ENCODE data around the gene ANO10.
"Not testable (repeated sequence)": the region's sequence is repeated elsewhere in the genome, so short reads cannot be mapped to it uniquely, and the experiment has no call there.

Gene ANO10

GRCh38 chr3:43492932-43493331 is 128.9 kb downstream of the ANO10 start:
- H3K4me3 ChIP-seq (ENCODE audit: low read depth, low read length); H3K27ac ChIP-seq (ENCODE audit: extremely low read depth, low read depth, low read length); H3K9me3 ChIP-seq (ENCODE audit: control insufficient read depth, insufficient read depth, low read depth, low read length); POLR2A ChIA-PET; H3K4me1 ChIP-seq (ENCODE audit: control insufficient read depth, insufficient read depth, low read length); H3K36me3 ChIP-seq (ENCODE audit: control insufficient read depth in 2 of 2, insufficient read depth in 1 of 2, low read length in 2 of 2); CTCF ChIA-PET: not testable (repeated sequence)
- peak; percentile 66 for TF ChIP-seq ZNF146 (tag by site-specific recombination; IDR thresholded peaks at IDR 0.05)

DNA sequence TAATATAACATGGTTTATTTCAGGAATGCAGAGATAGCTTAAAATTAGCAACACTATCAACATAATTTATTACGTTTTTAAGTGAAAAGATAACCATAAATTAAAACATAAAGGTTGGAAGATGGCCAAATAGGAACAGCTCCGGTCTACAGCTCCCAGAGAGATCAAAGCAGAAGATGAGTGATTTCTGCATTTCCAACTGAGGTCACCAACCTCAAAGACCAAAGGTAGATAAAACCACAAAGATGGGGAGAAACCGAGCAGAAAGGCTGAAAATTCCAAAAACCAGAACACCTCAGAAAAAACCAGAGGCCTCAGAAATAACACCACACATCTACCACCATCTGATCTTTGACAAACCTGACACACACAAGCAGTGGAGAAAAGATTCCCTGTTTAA is 130.0 kb downstream of the ANO10 start:
- CTCF ChIA-PET: interaction anchor here (1.1 kb wide), 1 partner anchor 11 kb away, joined by 3 read pairs; no protein-coding TSS in a partner anchor
- H3K36me3 ChIP-seq (ENCODE audit: control insufficient read depth in 2 of 2, insufficient read depth in 1 of 2, low read length in 2 of 2); H3K9me3 ChIP-seq (ENCODE audit: control insufficient read depth, insufficient read depth, low read depth, low read length); H3K4me3 ChIP-seq (ENCODE audit: low read depth, low read length); H3K4me1 ChIP-seq (ENCODE audit: control insufficient read depth, insufficient read depth, low read length); H3K27ac ChIP-seq (ENCODE audit: extremely low read depth, low read depth, low read length); POLR2A ChIA-PET: not testable (repeated sequence)

GRCh38 chr3:43490640-43491185 is 131.1 kb downstream of the ANO10 start:
- no peaks in the 10 kb centered on the region for H3K36me3 ChIP-seq (ENCODE audit: control insufficient read depth in 2 of 2, insufficient read depth in 1 of 2, low read length in 2 of 2)
- POLR2A ChIA-PET: no interaction called here
- H3K4me3 ChIP-seq (ENCODE audit: low read depth, low read length): no peak overlapping the region
- H3K4me1 ChIP-seq (ENCODE audit: control insufficient read depth, insufficient read depth, low read length): no peaks in the 10 kb centered on the region
- H3K27ac ChIP-seq (ENCODE audit: extremely low read depth, low read depth, low read length): no peak overlapping the region
- TF ChIP-seq ZNF223 (tag by site-specific recombination; IDR thresholded peaks at IDR 0.05) (no peak), ZNF48 (tag by site-specific recombination; IDR thresholded peaks at IDR 0.05) (no peak), ZNF521 (tag by site-specific recombination; IDR thresholded peaks at IDR 0.05) (no peak), ZNF132 (tag by site-specific recombination; IDR thresholded peaks at IDR 0.05; ENCODE audit: borderline replicate concordance) (no peak), SP7 (tag by site-specific recombination; IDR thresholded peaks at IDR 0.05) (no peak)
- CTCF ChIA-PET: no interaction called here
- no peaks in the 10 kb centered on the region for H3K9me3 ChIP-seq (ENCODE audit: control insufficient read depth, insufficient read depth, low read depth, low read length)

GRCh38 chr3:43489930-43490329 is 131.9 kb downstream of the ANO10 start:
- H3K4me1 ChIP-seq (ENCODE audit: control insufficient read depth, insufficient read depth, low read length): no peaks in the 10 kb centered on the region
- CTCF ChIA-PET: interaction anchor here (0.7 kb wide), 1 partner anchor 528 kb away, joined by 3 read pairs; no protein-coding TSS in a partner anchor
- no peak overlapping the region for H3K4me3 ChIP-seq (ENCODE audit: low read depth, low read length)
- H3K36me3 ChIP-seq (ENCODE audit: control insufficient read depth in 2 of 2, insufficient read depth in 1 of 2, low read length in 2 of 2): no peaks in the 10 kb centered on the region
- POLR2A ChIA-PET: no interaction called here
- H3K27ac ChIP-seq (ENCODE audit: extremely low read depth, low read depth, low read length): no peak overlapping the region
- H3K9me3 ChIP-seq (ENCODE audit: control insufficient read depth, insufficient read depth, low read depth, low read length): no peaks in the 10 kb centered on the region
- TF ChIP-seq KLF9 (tag by site-specific recombination; IDR thresholded peaks at IDR 0.05; ENCODE audit: low read depth): no peak
- TF ChIP-seq ZSCAN16 (tag by site-specific recombination; IDR thresholded peaks at IDR 0.05): no peak
- no peak for TF ChIP-seq ZNF544 (tag by site-specific recombination; IDR thresholded peaks at IDR 0.05)
- TF ChIP-seq, protein P1, sequence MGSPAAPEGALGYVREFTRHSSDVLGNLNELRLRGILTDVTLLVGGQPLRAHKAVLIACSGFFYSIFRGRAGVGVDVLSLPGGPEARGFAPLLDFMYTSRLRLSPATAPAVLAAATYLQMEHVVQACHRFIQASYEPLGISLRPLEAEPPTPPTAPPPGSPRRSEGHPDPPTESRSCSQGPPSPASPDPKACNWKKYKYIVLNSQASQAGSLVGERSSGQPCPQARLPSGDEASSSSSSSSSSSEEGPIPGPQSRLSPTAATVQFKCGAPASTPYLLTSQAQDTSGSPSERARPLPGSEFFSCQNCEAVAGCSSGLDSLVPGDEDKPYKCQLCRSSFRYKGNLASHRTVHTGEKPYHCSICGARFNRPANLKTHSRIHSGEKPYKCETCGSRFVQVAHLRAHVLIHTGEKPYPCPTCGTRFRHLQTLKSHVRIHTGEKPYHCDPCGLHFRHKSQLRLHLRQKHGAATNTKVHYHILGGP (tag by site-specific recombination; IDR thresholded peaks at IDR 0.05): no peak
- TF ChIP-seq ZNF600 (tag by site-specific recombination; IDR thresholded peaks at IDR 0.05): no peak
- no peak for TF ChIP-seq ZNF266 (tag by site-specific recombination; IDR thresholded peaks at IDR 0.05; ENCODE audit: low read depth)
- no peak for TF ChIP-seq ZBTB21 (tag by site-specific recombination; IDR thresholded peaks at IDR 0.05)

DNA sequence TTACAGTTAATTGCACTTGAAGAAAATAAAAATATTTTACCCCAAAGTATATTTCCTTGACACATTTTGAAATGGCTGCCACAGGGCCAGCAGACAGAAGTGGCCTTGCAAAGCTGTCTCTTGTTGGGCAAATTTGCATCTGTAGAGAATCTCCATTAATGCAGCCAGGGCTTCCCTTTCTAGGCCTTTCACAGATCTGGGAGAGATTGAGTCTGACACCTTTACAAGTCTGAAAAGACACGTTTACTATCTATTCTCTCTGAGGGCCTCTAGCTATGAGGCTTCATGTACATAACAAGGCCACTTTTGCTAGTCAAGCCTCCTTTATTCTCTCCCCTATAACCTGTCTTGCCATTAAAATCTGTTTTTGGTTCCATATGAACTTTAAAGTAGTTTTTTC is 135.9 kb downstream of the ANO10 start:
- CTCF ChIA-PET: no interaction called here
- no peaks in the 10 kb centered on the region for H3K36me3 ChIP-seq (ENCODE audit: control insufficient read depth in 2 of 2, insufficient read depth in 1 of 2, low read length in 2 of 2)
- H3K4me3 ChIP-seq (ENCODE audit: low read depth, low read length): no peak overlapping the region
- H3K4me1 ChIP-seq (ENCODE audit: control insufficient read depth, insufficient read depth, low read length): no peaks in the 10 kb centered on the region
- H3K9me3 ChIP-seq (ENCODE audit: control insufficient read depth, insufficient read depth, low read depth, low read length): no peaks in the 10 kb centered on the region
- H3K27ac ChIP-seq (ENCODE audit: extremely low read depth, low read depth, low read length): no peak overlapping the region
- POLR2A ChIA-PET: no interaction called here
- TF ChIP-seq, protein P2, sequence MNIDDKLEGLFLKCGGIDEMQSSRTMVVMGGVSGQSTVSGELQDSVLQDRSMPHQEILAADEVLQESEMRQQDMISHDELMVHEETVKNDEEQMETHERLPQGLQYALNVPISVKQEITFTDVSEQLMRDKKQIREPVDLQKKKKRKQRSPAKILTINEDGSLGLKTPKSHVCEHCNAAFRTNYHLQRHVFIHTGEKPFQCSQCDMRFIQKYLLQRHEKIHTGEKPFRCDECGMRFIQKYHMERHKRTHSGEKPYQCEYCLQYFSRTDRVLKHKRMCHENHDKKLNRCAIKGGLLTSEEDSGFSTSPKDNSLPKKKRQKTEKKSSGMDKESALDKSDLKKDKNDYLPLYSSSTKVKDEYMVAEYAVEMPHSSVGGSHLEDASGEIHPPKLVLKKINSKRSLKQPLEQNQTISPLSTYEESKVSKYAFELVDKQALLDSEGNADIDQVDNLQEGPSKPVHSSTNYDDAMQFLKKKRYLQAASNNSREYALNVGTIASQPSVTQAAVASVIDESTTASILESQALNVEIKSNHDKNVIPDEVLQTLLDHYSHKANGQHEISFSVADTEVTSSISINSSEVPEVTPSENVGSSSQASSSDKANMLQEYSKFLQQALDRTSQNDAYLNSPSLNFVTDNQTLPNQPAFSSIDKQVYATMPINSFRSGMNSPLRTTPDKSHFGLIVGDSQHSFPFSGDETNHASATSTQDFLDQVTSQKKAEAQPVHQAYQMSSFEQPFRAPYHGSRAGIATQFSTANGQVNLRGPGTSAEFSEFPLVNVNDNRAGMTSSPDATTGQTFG (tag by site-specific recombination; IDR thresholded peaks at IDR 0.05; ENCODE audit: borderline replicate concordance): no peak
- TF ChIP-seq ZNF114 (tag by site-specific recombination; IDR thresholded peaks at IDR 0.05) (no peak), ZFP3 (tag by site-specific recombination; IDR thresholded peaks at IDR 0.05; ENCODE audit: low read depth) (no peak), ZNF692 (tag by site-specific recombination; IDR thresholded peaks at IDR 0.05) (no peak), ZNF341 (tag by site-specific recombination; IDR thresholded peaks at IDR 0.05; ENCODE audit: low read depth) (no peak), KLF8 (tag by site-specific recombination; IDR thresholded peaks at IDR 0.05) (no peak), ZFP41 (tag by site-specific recombination; IDR thresholded peaks at IDR 0.05; ENCODE audit: borderline replicate concordance) (no peak), ZNF335 (tag by site-specific recombination; conservative IDR thresholded peaks at IDR 0.05) (no peak), ZNF23 (tag by site-specific recombination; IDR thresholded peaks at IDR 0.05; ENCODE audit: borderline replicate concordance) (no peak)
